GM13977 (cell line): ENCODE results near the gene CMTM1.

Experiments used
- DNase-seq: peaks from one replicate; pipeline ENCODE4 v3.0.0; 2012; ENCODE audit warnings: low spot score
- CTCF ChIP-seq: IDR thresholded peaks from 2 replicates; pipeline ENCODE4 v1.5.1; 2012; ENCODE audit warnings: mild to moderate bottlenecking, control low read depth; ENCODE audit not compliant: insufficient read depth; ENCODE audit errors: extremely low read depth, missing control alignments
- in situ Hi-C: fragments of 300-500 bp; cut with MboI; formaldehyde crosslinking; loops from one replicate; pipeline ENCODE4 v1.12.0; 2022; ENCODE audit warnings: low sequenced_read_pairs, low pct_unique_long_range_greater_than_20kb, mixed read lengths, inconsistent platforms; ENCODE audit not compliant: unreplicated experiment

The CMTM1 gene

DNA sequence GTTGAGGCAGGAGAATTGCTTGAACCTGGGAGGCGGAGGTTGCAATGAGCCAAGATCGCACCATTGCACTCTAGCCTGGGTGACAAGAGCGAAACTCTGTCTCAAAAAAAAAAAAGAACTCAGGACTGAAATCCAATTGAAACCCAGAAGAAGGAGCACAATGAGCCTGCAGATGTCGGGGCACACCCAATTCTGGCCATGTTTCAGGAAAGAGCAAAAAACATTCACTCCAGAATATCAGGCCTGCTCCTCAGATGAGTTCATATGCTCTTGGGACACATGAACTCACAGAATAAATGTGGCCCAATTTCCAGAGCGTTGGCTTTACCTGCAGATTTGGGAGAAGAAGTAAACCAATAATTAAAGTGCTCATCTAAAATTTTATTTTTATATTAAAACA lies 10.1 kb downstream of the CMTM1 start:
- TF ChIP-seq CTCF = no peak
- DNase-seq = no peak
- in situ Hi-C loops = loop anchor here (25.0 kb wide), 1 partner anchor 164 kb away; no protein-coding TSS in a partner anchor

DNA sequence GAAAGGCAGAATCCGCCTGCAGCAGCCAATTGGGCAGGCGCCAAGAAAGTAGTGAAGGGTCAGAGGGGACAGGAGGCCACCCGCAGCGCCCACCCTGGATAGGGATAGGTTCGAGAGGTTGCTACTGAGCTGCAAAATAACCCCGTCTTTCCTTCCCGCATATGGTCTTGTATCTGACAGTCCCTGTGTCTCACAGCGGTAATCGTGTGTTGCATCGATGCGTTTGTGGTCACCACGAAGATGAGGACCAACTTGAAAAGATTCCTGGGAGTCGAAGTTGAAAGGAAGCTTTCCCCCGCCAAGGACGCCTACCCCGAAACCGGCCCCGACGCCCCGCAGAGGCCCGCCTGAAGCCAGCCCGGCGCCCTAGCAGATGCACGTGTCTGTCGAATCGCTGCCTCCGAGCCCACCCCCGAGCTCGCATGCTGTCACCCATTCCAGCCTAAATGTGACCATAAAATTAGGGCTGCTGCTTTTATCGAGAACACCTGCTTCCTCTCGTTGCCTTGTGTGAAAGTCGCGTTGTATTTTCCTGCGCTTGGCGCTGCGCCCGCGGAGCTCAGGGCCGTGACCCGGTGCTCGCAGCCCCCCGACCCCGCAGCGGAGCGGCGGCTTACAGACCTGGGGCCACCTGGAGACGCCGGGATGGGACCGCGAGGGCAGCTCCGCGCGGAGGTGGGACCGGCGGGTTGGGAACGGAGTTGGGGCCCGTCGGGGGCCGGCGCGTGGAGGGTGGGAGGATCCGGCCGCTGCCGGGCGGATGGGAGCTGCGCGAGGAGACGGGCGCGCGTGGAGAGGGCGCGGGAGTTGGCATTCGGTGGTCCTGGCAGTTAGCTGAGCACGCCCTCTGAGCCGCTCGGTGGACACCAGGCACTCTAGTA lies 12.7 kb downstream of the CMTM1 start, which contains the start of gene CMTM2:
CMTM2 (plus strand) TSS at position 813 of the 881 bp plus-strand sequence. CDS start 145 bp downstream, outside the sequence.
- no peak for TF ChIP-seq CTCF
- in situ Hi-C loops = loop anchor here (25.0 kb wide), 1 partner anchor 167 kb away; no protein-coding TSS in a partner anchor
- peak; percentile 29 for DNase-seq

DNA sequence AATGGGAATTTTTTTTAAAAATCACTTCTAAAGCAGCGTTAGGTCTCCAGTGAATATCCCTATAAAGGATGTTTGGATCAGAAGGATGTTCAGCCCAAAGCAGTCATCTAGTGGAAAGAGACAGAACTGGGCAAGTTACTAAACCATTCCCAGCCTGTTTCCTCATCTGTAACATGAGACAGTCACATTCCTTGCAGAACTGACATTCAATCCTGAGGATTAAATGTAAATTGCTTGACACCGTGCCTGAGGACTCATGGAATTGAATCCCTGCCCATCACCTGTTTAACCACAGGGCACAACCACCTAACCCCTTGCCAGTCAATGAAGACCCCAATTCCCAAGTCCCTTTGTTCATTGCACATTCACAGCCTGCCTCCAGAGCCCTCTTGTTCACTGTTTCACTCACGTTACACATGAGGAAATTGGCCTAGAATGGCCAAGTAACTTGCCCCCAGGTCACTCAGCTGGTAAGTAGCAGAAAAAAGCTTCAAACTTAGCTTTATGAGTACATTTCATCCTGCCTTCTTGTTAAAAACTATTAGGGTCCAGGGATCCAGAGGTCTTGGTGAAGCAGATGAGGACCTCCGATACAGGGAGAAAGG lies 14.5 kb downstream of the CMTM1 start:
- no peak for TF ChIP-seq CTCF
- in situ Hi-C loops = loop anchor here (25.0 kb wide), 1 partner anchor 168 kb away; no protein-coding TSS in a partner anchor
- no peak for DNase-seq

DNA sequence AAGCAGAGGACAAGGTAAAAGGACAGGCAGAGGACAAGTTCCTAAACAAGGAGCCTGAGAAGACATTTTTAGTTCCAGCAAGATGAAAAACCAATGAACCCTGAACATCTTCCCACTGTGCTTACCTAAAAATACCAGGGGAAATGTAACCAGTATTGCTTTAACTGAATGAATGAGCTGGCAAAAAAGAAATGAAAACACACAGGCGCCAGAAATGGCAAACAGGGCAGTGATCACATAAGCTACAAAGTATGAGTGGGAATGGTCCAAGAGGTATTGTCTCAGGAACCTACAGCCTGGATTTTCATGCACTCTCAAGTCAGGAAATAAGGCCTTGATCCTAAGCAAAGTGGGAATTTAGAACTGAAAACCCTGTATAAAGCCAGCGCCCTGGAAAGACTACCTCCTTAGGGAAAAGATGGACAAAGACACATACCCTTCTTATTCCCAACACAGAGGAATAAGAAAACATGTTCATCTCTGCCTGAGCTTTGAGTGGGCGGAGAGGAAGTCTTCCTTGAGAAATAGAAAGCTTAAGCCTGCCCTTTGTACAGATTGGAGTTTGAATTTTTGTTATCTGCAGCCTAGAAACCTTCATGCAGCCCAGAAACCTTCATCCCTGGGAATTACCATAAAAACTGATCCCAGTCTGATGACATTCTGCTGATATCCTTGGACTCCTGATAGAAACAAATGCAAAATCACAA lies 15.2 kb downstream of the CMTM1 start:
- in situ Hi-C loops = loop anchor here (25.0 kb wide), 1 partner anchor 169 kb away; no protein-coding TSS in a partner anchor
- peak; percentile 30 for DNase-seq
- no peak for TF ChIP-seq CTCF

GRCh38 chr16:66585481-66586239 lies 19.4 kb downstream of the CMTM1 start:
- TF ChIP-seq CTCF = no peak
- no peak for DNase-seq
- in situ Hi-C loops = loop anchor here (25.0 kb wide), 1 partner anchor 173 kb away; no protein-coding TSS in a partner anchor
